Adrenal gland (tissue), 12 donors: ENCODE results near the gene STAG3. TPM values are rescaled to one million over a fixed set of nuclear protein-coding genes. Genes with fewer than 3 reads are reported as not detected.

Experiments
- DNase-seq, 7 donors: peaks; one replicate each; pipeline ENCODE4 v3.0.0-alpha.2; 2019 to 2020
- H3K27ac ChIP-seq, 5 donors: fragments of 200-600 bp; sonication (generic) in 4 of 5; 1 replicate in 3 of 5; 2 replicates in 2 of 5; pipeline versions ENCODE4 v1.5.1 to v1.8.0; 2016 to 2020; ENCODE audit warnings: mild to moderate bottlenecking in 1 of 5
- H3K27me3 ChIP-seq: fragments of 200-600 bp; 2 replicates; pipeline ENCODE4 v1.8.0; 2021
- H3K36me3 ChIP-seq, 2 donors: fragments of 200-600 bp; replicated peaks in 1 of 2; 1 replicate in 1 of 2; 2 replicates in 1 of 2; pipeline versions ENCODE4 v1.5.1 to v1.8.0; 2018 to 2022
- H3K4me1 ChIP-seq, 2 donors: fragments of 200-600 bp; replicated peaks in 1 of 2; 1 replicate in 1 of 2; 2 replicates in 1 of 2; pipeline versions ENCODE4 v1.5.1 to v1.8.0; 2018 to 2021
- H3K4me3 ChIP-seq, 4 donors: fragments of 200-600 bp; sonication (generic) in 3 of 4; one replicate each; pipeline ENCODE4 v1.5.1; 2016 to 2018
- H3K9me3 ChIP-seq, 3 donors: fragments of 200-600 bp; sonication (generic) in 1 of 3; replicated peaks in 1 of 3; 1 replicate in 2 of 3; 2 replicates in 1 of 3; pipeline versions ENCODE4 v1.5.1 to v1.8.0; 2016 to 2021
- POLR2A ChIP-seq, 2 donors: fragments of 450-650 bp; IDR thresholded peaks; one replicate each; pipeline ENCODE4 v1.6.1; 2017; ENCODE audit warnings: antibody characterized with exemption in 2 of 2, mild to moderate bottlenecking in 2 of 2, moderate library complexity in 1 of 2
- WGBS, 4 donors: extraction: QIAGEN DNeasy Blood & Tissue Kit in 2 of 4; methylation state at CpG; one replicate each; pipeline versions ENCODE4 v1.1.5 to v1.1.7; 2013 to 2017; 5-methylcytosine and 5-hydroxymethylcytosine counted together
- intact Hi-C, 2 donors: fragments of 100-400 bp; cut with DNase I; formaldehyde crosslinking; loops; one replicate each; pipeline versions ENCODE4 v1.14.1 to v1.15.0; 2022 to 2023
- polyA plus RNA-seq, 3 donors: library from polyadenylated mRNA; stranded (reverse); fragments of 200-250 nt in 2 of 3; fragments of 350-450 nt in 1 of 3; fragmentation: Illumina TruSeq in 1 of 3; extraction: RNeasy Lipid Tissue Mini Kit (QIAGEN cat#74804) in 1 of 3; gene quantifications; one replicate each; pipeline ENCODE4 v1.2.3, GENCODE V29; 2013 to 2014
- total RNA-seq, 9 donors: library from RNA; depleted of rRNA in 4 of 9; stranded (reverse); fragments of >200 nt in 4 of 9; fragments of 120-200 nt in 1 of 9; fragmentation: NEBNext Ultra II Directional in 1 of 9; extraction: Animal tissue kit (Norgen Biotek cat#: 25700) in 1 of 9; gene quantifications; one replicate each; pipeline versions ENCODE4 v1.1.0 to v1.2.4, GENCODE V29; 2013 to 2023
- TF ChIP-seq, protein P1 (sequence below), 6 experiments: fragments of 450-650 bp in 4 of 6; fragments of 200-600 bp in 2 of 6; sonication (generic) in 1 of 6; IDR thresholded peaks; 1 replicate in 5 of 6; 2 replicates in 1 of 6; pipeline versions ENCODE4 v1.5.1 to v1.8.0; 2016 to 2021; ENCODE audit warnings: antibody characterized with exemption in 6 of 6, mild to moderate bottlenecking in 2 of 6, moderate library complexity in 1 of 6
- donor health status: healthy with polysubstance abuse.
- donor health status: Bipolar disorder and iron deficiency.
- donor health status: DM: yes; HTN: yes; CAD: no.
- donor health status: DM: no; HTN: no; CAD: no.
- donor health status: DM: no; HTN: no; CAD: no.
- donor health status: DM: yes; HTN: yes; CAD: no.

The STAG3 gene
- total and polyA plus RNA-seq, 12 donors, result 0.26 to 3.3 (median 1.3) TPM

DNA sequence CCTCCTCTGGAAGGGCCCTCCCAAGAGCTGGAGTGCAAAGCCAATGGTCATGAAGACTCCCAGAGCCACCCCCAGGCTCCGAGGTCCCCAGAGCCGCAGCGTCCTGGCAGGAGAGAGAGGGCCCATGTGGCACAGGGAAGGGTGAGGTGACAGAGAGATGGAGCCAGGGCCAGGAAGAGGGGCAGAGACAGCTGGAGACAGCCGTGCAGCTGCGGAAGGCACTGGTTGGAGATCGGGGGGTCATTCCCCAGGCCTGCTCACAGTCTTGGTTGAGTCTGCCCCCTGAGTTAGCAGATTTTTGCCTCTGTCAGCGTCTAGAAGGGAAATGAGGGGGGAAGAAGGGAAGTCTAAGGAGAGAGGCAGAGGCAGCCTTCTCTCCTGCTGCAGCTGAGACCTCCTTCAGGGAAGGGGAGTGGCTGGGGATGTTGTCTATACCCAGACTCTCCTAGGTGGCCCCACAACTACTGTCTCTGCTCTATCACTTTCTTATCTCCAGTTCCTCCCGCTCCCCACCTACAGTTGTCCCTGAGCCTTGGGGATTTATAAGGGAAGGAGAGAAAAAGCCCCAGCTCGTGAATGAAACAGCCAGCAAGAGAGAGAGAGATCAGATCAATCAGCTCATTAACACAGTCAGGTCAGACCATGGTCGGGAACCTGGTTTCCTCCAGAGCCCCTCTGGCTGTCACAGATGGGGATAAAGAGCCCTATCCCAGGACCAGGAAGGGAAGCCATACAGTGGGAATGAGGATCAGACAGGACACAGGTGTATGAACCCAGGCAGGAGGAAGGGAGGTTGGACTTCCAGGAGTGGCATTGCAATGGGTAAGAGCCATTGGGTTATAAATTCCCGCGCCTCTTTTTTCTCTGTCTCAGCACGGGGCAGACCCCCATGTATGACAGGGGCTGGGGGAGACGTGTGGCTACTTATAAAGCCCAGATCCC is 10.5 kb upstream of the STAG3 start:
- Histone ChIP-seq H3K36me3 (no peaks in the 10 kb centered on the region), H3K27ac (no peak overlapping the region), H3K9me3 (no peaks in the 10 kb centered on the region), H3K4me3 (peak overlapping the region in 1 of 4 donors; percentile 55), H3K27me3 (peaks cover 10% of the 10 kb centered on the region), H3K4me1 (peaks cover 4 to 25% of the 10 kb centered on the region in 2 donors)
- no peak for DNase-seq
- 53 to 61% (median 57%) methylated on average over 14 of the region's 14 CpGs for WGBS, 4 donors
- no peak for TF ChIP-seq POLR2A (IDR thresholded peaks at IDR 0.05)
- TF ChIP-seq, protein P1, sequence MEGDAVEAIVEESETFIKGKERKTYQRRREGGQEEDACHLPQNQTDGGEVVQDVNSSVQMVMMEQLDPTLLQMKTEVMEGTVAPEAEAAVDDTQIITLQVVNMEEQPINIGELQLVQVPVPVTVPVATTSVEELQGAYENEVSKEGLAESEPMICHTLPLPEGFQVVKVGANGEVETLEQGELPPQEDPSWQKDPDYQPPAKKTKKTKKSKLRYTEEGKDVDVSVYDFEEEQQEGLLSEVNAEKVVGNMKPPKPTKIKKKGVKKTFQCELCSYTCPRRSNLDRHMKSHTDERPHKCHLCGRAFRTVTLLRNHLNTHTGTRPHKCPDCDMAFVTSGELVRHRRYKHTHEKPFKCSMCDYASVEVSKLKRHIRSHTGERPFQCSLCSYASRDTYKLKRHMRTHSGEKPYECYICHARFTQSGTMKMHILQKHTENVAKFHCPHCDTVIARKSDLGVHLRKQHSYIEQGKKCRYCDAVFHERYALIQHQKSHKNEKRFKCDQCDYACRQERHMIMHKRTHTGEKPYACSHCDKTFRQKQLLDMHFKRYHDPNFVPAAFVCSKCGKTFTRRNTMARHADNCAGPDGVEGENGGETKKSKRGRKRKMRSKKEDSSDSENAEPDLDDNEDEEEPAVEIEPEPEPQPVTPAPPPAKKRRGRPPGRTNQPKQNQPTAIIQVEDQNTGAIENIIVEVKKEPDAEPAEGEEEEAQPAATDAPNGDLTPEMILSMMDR (IDR thresholded peaks at IDR 0.05), result no peak
- intact Hi-C loops, result no loop called here

DNA sequence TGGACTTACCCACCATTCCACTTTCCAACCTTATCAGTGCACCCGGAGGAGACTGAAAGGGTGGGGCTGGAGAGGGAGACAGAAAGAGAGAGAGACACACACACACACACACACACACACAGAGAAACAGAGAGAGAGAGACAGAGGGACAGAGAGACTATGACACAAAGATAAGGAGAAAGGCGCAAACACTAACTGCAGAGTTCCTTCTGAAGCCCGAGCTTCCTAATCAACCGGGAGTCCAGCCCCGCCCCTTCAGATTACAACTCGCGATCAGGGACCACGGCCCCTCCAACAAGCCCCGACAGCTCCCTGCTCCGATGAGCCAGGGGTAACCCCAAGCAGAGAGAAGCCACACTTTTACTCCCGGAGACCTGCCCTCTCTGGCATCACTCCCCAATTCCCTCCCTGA is 9.8 kb upstream of the STAG3 start:
- Histone ChIP-seq H3K36me3 (no peaks in the 10 kb centered on the region), H3K4me1 (peaks cover 4 to 25% of the 10 kb centered on the region in 2 donors), H3K27me3 (peaks cover 10% of the 10 kb centered on the region), H3K4me3 (peak overlapping the region in 1 of 4 donors; percentile 55), H3K9me3 (no peaks in the 10 kb centered on the region), H3K27ac (peak overlapping the region in 2 of 5 donors; percentile 23 to 44)
- intact Hi-C loops, result no loop called here
- 4 to 9% (median 6%) methylated on average over 9 to 11 of the region's 11 CpGs for WGBS, 4 donors
- DNase-seq, result no peak
- TF ChIP-seq, protein P1 (IDR thresholded peaks at IDR 0.05), result no peak
- no peak for TF ChIP-seq POLR2A (IDR thresholded peaks at IDR 0.05)

DNA sequence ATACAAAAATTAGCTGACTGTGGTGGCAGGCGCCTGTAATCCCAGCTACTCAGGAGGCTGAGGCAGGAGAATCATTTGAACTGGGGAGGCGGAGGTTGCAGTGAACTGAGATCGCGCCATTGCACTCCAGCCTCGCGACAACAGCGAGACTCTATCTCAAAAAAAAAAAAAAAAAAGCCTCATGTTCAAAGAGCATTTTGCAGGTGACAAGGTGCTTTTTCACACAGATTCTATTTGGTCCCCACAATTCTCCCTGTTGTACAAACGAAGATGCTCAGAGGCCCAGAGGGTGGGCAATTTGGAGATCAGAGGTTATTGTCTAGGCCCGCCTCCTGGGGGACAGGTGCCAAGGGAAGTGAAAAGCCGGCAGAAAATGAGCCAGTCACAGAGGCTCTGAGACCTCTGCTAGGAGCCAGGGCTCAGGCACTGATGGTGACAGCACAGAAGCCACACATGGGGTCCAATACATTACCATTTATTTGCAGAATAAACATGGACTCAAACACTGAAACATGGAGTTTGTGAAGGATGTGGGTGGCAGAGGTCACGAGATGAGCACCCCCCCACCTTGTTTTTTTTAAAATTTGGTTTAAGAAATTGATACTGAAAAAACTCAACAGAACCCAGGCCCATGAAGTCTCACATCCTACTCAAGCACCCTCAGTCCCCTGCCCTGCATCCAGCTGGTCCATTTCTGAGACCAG is 8.4 kb upstream of the STAG3 start:
- Histone ChIP-seq H3K27ac (no peak overlapping the region), H3K27me3 (peaks cover 10% of the 10 kb centered on the region), H3K4me1 (peaks cover 4 to 25% of the 10 kb centered on the region in 2 donors), H3K4me3 (no peak overlapping the region), H3K9me3 (no peaks in the 10 kb centered on the region), H3K36me3 (no peaks in the 10 kb centered on the region)
- intact Hi-C loops, result no loop called here
- no peak for DNase-seq
- TF ChIP-seq, protein P1 (IDR thresholded peaks at IDR 0.05), result no peak
- no peak for TF ChIP-seq POLR2A (IDR thresholded peaks at IDR 0.05)
- WGBS, 4 donors, result 87 to 89% (median 87%) methylated on average over 10 to 11 of the region's 11 CpGs
